Stimulated activated CD8-positive, alpha-beta memory T cell treated with anti-CD3 and anti-CD28 coated beads, Interleukin-15, amount 100 ng/mL, for 4 hours (primary cell): ENCODE measurements around the gene CCNA1.

Experiments
- DNase-seq, 2 donors: peaks; one replicate each; pipeline ENCODE4 v3.0.0-alpha.2; 2020; ENCODE audit warnings: low read depth in 2 of 2

The CCNA1 gene

GRCh38 chr13:36432106-36432544, at the start of gene CCNA1:
Gene CCNA1 (plus strand): TSS chr13:36432495. CDS start chr13:36433057, 562 bp downstream.
- DNase-seq, result no peak

DNA sequence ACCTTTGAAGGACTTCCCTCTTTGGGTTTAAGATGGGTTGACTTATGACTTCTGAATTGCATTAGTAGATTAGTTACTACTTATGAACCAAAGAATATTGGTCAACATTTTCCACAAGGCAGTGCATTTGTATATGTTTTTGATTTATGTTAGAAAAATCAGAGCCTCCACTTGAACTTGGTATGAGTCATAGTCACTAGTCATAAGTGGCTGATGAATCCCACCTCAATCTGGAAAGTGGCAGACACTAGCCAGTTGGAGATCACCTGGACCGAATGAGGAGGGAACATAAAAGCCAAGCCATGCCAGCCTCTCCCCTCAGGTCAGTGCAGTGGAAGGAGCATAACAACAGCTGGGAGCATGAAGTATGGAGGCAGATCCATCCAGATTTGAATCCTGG, 46.8 kb upstream of the CCNA1 start:
- no peak for DNase-seq

DNA sequence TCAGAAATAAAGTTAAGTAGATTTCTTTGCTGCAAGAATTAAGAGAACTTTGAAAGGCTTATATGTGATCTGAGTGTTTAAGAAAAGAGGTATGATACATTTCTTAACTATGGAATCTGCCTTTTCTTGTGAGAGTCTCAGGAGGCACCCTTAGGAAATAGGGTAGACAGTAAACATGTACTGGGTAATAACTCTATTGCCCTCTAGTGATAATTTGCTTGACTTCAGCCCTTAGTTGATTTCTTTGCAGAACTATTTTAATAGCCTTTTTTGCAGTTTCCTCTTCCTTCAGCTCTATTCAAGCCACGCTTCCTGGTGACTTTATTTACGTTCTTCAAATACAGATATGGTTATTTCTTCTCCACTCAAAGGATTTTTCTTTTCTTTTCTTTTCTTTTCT, 37.0 kb upstream of the CCNA1 start:
- DNase-seq, result no peak

DNA sequence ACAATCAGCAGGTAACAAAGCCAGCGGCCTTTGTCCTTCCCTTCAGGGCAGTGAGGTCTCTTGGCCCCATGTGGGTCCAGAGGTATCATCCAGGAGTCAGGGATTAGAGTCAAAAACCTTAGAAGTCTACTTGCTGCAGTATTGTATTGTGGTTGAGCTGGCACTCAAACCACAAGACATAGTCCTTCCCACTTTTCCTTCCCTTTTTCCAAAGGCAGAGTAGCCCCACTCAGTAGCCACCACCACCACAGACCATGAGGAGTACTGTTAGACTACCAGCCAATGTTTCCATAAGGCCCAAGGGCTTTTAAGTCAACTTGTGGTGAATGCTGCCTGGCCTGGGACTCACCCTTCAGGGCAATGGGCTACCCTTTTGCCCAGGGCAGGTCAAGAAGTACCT, 27.1 kb upstream of the CCNA1 start:
- no peak for DNase-seq

GRCh38 chr13:36412736-36413135, 19.6 kb upstream of the CCNA1 start:
- no peak for DNase-seq

GRCh38 chr13:36413161-36413560, 19.1 kb upstream of the CCNA1 start:
- DNase-seq, result no peak

- DNase-seq, result no peak
Observed at GRCh38 chr13:36414461-36414860, 17.8 kb upstream of the CCNA1 start.

DNA sequence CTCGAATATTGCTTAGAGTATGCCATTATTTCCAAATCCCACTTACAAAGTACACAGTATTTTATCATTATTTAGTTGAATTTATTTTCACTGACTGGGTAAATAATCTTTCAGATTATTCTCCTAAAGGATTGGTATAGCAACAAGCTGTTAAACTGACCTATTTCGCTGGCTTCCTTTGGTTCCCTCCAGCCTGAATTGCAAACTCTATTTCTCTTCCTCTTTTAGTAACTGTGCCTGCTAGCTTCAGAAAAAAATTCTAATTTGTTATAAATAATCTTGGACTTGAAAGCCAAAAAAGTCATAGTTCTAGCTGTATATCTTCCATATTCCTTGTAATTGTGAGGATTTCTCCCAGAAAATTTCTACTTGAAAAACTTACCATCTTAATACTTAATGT, 15.0 kb upstream of the CCNA1 start:
- DNase-seq, result no peak

DNA sequence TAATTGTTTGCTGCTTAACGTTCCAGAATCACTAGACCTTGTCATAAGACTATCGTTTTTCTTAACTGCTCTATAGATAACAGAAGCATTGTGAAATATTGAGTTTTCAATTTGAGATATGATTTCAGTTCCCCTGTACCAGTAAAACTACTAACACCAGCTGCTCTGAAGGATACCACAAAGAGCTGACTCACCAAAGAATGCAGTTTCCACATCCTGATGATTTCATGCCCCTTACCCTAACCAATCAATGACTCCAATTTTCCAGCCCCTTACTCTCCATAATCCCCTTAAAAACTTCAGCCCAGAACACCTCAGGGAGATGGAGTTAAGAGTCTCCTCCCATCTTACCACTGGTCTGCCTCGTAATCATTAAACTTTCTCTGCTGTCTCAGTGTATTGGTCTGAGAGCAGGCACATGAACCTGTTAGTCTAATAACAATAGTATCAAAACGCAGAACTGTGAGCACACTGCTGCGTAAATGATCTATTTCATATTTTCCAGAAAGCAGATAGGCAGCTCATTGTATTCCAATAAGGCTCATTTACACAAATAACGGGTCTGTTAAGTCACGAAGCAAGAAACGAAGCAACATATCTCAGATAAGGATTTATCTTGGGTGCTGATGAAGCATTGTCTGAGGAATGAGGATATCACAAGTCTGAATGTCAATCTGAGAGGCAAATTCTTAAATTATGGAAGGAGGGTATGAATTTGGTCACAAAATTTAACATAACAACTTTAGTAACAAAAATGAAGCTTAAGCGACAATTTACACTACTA, 14.1 kb upstream of the CCNA1 start:
- DNase-seq, result no peak

- DNase-seq, result peak in 1 of 2 donors; percentile 37
Observed at GRCh38 chr13:36420437-36420891, 11.8 kb upstream of the CCNA1 start.

DNA sequence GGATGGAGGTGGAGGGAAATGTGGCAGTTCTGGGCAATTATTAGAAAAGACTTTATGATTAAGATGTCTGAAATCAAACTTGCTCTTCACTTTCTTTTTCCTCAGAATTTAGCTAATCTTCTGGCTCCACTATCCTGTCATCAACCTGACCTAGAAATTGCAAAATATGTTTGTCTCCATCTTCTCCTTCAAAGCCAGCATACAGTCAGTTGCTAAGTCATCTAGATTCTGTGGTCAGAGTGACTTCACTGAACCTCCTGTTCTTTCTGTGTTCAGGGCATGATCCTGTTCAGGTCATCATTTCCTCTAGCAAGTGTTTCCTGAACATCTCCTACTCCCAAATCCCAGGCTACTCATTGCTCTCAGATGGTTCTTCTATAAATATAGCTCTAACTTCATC, 10.8 kb upstream of the CCNA1 start:
- DNase-seq, result no peak

DNA sequence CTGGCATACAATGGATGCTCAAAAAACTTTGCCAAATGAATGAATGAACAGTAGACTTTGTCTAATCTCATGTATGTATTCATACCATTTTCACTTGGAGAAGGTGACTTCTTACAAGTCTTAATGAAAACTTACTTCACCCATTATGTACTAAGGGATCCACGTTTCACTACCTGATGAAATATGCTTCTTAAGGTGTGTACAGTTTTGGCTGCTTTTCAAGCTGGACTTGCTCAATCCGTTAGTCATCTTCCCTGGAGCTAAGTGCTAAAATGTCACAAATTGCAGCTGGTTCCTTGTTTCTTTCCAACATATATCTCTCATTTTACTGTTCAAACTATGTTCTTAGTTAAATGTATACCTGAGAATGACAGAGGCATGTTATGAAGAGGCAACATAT, 4.2 kb upstream of the CCNA1 start:
- no peak for DNase-seq

DNA sequence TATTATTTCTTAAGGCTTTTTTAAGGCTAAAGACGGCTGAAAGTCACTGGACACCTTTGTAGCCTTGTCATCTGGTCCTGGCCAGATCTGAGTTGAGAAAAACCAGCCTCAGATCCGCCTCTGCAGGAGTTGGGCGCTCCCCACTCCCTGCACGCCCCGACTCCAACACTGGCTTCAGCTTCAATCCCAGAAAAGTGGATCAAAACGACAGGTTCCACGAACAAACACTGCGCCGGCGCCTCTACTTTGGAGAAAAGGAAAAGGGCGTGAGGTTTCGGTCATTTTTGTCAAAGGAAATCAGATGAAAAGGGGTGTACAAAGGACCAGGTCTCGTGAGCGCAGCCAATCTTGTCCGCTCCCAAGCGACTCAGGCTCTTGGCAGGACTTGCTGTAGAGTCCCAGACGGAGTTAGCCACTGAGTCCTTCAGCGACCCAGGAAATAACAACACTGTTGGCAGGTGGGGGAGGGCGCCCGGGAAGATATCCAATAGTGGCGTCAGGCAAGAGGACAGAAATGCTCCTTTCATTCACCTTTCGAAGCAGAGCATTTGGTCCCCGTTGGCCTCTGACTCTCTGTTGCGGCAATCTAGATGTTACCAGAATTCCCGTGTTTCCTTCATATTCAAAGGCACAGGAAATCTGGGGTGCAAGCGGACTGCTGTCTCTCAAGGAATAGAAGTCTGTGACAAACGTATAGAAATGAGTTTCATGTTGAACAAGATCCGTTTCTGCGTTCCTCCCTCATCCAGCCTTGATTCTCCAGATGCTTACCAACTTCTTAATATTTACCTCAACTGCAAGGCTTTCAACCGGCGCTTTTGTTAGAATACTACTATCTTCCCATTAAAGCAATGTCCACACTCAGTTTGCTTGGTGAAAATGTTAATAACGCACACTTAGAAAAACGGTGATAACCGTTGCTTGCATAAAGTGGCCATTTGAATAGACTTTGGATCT, 1.8 kb upstream of the CCNA1 start:
- no peak for DNase-seq

DNA sequence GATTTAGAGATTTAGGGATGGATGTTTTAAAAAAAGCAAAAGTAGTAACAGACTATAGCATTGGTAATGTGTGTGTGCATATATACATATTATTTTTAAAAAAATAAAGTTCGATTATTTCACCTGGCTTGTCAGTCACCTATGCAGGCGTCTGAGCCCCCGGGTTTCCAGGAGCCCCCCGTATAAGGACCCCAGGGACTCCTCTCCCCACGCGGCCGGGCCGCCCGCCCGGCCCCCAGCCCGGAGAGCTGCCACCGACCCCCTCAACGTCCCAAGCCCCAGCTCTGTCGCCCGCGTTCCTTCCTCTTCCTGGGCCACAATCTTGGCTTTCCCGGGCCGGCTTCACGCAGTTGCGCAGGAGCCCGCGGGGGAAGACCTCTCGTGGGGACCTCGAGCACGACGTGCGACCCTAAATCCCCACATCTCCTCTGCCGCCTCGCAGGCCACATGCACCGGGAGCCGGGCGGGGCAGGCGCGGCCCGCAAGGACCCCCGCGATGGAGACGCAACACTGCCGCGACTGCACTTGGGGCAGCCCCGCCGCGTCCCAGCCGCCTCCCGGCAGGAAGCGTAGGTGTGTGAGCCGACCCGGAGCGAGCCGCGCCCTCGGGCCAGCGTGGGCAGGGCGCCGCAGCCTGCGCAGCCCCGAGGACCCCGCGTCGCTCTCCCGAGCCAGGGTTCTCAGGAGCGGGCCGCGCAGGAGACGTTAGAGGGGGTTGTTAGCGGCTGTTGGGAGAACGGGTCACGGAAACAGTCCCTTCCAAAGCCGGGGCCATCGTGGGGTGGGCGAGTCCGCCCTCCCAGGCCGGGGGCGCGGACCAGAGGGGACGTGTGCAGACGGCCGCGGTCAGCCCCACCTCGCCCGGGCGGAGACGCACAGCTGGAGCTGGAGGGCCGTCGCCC, 840 bp upstream of the CCNA1 start:
- no peak for DNase-seq

DNA sequence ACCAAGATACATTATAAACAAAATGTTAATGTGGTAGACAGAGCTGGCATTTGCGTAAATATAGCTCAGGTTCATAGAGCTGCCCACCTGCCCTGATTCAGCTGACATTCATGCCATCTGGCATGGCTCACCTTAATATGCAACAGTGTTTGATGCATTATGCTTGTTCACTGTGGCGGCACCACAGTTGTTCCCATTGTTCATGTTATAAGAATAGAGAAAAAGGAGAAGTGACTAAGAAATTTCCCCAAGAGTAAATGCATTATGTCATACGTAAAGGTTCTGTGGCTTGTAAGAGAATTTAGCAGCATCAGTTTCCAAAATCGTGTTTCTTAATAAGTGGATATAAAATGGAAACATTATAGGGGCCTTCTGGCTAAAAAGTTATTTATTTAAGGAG, 4.5 kb downstream of the CCNA1 start:
- DNase-seq, result no peak

GRCh38 chr13:36438594-36439483, 6.5 kb downstream of the CCNA1 start:
- no peak for DNase-seq

DNA sequence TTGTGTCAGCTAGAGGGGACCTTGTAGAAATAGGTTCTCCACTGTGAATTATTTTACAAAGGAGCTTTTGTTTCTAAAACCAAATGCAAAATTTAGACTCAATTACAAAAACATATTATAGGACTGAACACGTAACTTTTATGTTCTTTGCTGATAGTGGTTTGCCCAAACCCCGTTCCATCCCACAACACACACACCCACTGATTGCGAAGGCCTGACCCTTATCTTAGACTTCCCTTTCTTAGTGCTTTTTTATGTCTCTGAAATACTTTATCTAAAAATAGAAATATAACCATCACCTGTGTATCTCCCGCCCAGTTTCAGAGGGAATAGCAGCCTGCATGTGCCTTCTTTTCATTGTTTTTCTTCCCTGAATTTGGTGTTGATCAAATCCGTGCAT, 13.0 kb downstream of the CCNA1 start:
- no peak for DNase-seq

DNA sequence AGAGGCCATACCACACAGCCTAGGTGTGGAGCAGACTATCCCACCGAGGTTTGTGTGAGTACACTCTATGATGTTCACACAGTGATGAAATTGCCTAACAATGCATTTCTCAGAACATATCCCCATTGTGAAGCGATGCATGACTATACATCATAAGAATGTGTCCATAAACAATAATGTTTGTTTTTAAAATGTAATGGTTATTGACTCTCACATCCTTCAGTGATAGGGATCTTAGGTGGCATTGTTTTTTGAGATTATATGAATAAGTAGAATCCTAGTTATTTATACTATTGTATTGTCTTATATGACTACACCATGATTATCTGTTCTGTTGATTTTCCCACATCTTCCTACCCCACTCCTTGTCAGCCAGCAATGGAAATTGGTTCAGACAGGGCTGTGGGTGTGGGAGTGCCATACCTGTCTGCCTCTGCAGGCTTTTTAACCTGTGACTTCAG, 13.6 kb downstream of the CCNA1 start:
- no peak for DNase-seq

- DNase-seq, result no peak
Observed at GRCh38 chr13:36447501-36447900, 15.2 kb downstream of the CCNA1 start.

- DNase-seq, result no peak
Observed at GRCh38 chr13:36450534-36450933, 18.2 kb downstream of the CCNA1 start.

DNA sequence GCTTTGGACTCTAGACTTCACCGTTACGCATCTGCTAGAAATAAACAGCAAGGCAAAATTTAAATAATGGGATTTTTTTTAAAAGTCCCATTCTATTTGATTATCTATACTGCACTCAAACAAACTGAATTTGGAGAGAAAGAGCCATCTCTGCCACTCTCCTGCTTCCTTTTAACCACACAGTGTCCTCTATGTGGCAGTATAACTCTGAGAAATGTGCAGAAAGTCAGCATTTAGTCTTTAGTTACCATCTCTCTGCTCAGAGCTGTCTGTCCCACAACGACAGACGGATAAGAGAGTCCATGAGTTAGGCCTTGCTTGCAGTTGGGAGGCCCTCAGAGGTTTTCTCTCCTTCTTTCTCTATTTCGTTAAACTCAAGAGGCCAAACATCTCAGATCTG, 21.2 kb downstream of the CCNA1 start:
- DNase-seq, result no peak
